Pancreas (tissue), 10 donors: ENCODE measurements around the gene KIF5C. TPM values are rescaled to one million over a fixed set of nuclear protein-coding genes. Genes with fewer than 3 reads are reported as not detected.

Experiments used
- ATAC-seq, 4 donors: fragments of 200-7000 bp; cut with Tn5 transposase; one replicate each; pipeline versions ENCODE4 v1.8.0 to v1.9.1; 2020; ENCODE audit warnings: mild to moderate bottlenecking in 4 of 4, moderate library complexity in 4 of 4
- DNase-seq, 6 donors: peaks; one replicate each; pipeline ENCODE4 v3.0.0-alpha.2; 2020
- FAIRE-seq: peaks from 2 replicates; lab custom pipeline; 2012; peaks lifted over from hg19 to GRCh38; lab: Jason Lieb, UNC
- H3K27ac ChIP-seq, 4 donors: fragments of 200-600 bp; sonication (generic); 1 replicate in 3 of 4; 2 replicates in 1 of 4; pipeline versions ENCODE4 v1.5.0 to v1.8.0; 2020
- H3K27me3 ChIP-seq, 4 donors: fragments of 200-600 bp; one replicate each; pipeline ENCODE4 v1.8.0; 2021
- H3K36me3 ChIP-seq, 3 donors: fragments of 200-600 bp; sonication (generic) in 1 of 3; one replicate each; pipeline versions ENCODE4 v1.5.0 to v1.8.0; 2020 to 2021
- H3K4me1 ChIP-seq, 3 donors: fragments of 200-600 bp; one replicate each; pipeline ENCODE4 v1.8.0; 2021
- H3K4me3 ChIP-seq, 4 donors: fragments of 200-600 bp; sonication (generic) in 2 of 4; one replicate each; pipeline versions ENCODE4 v1.5.0 to v1.8.0; 2020 to 2021
- H3K9me3 ChIP-seq, 4 donors: fragments of 200-600 bp; one replicate each; pipeline ENCODE4 v1.8.0; 2021
- WGBS, 2 donors: extraction: QIAGEN DNeasy Blood & Tissue Kit; methylation state at CpG; one replicate each; pipeline ENCODE4 v1.1.7; 2013; 5-methylcytosine and 5-hydroxymethylcytosine counted together
- intact Hi-C, 3 donors: fragments of 100-400 bp; cut with DNase I; formaldehyde crosslinking; loops; one replicate each; pipeline versions ENCODE4 v1.11.1 to v1.14.2; 2022
- polyA plus RNA-seq, 2 donors: library from polyadenylated mRNA; stranded (reverse); fragments of 200-250 nt; gene quantifications; one replicate each; pipeline ENCODE4 v1.2.3, GENCODE V29; 2013
- total RNA-seq, 6 donors: library from RNA; stranded (reverse); fragmentation: NEBNext Ultra II Directional in 4 of 6; extraction: Animal tissue kit (Norgen Biotek cat#: 25700) in 4 of 6; gene quantifications; one replicate each; pipeline versions ENCODE4 v1.2.1 to v1.2.4, GENCODE V29; 2021 to 2023
- TF ChIP-seq, protein P1 (sequence below), 4 donors: fragments of 200-600 bp; sonication (generic) in 3 of 4; IDR thresholded peaks; one replicate each; pipeline versions ENCODE4 v1.5.0 to v1.8.0; 2021; ENCODE audit warnings: antibody characterized with exemption in 4 of 4
- donor health status: healthy with polysubstance abuse.
- donor health status: DM: no; HTN: no; CAD: no; lungs with moderate emphysema.
- donor health status: DM: no; HTN: no; CAD: no.
- donor health status: control.
- donor health status: control.
- donor health status: Bipolar disorder and iron deficiency.
- donor health status: DM: yes; HTN: yes; CAD: no.
- donor health status: DM: no; HTN: no; CAD: no.
- donor health status: DM: no; HTN: no; CAD: no.
- donor health status: DM: yes; HTN: yes; CAD: no.

KIF5C gene
- total and polyA plus RNA-seq, 8 donors = 0.88 to 10.2 (median 2.8) TPM

DNA sequence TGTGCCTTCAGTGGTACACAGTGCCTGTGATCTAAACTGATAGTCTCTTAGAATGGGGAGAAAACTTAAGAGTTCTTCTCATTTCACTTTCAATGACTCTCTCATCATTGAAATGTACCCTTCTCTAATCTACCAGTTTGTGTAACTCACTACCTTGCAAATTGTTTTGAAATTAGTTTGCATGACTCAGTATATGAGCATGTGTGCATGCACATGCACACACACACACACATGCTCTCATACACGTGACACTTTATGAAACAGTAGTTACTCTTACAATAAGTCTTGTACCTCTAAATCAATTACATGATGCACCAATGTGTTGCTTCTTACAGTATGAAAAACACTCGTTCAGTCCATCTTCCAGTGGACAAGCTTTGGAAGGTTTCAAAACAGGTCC, 174.1 kb downstream of the KIF5C start:
- Histone ChIP-seq H3K9me3 (no peaks in the 10 kb centered on the region), H3K27me3 (no peaks in the 10 kb centered on the region), H3K4me3 (no peak overlapping the region), H3K4me1 (no peaks in the 10 kb centered on the region), H3K27ac (no peak overlapping the region), H3K36me3 (no peaks in the 10 kb centered on the region)
- WGBS, 2 donors = 85 to 90% methylated on average over 2 of the region's 2 CpGs
- DNase-seq (no peak), FAIRE-seq (no peak), ATAC-seq (no peak)
- intact Hi-C loops = no loop called here
- TF ChIP-seq, protein P1, sequence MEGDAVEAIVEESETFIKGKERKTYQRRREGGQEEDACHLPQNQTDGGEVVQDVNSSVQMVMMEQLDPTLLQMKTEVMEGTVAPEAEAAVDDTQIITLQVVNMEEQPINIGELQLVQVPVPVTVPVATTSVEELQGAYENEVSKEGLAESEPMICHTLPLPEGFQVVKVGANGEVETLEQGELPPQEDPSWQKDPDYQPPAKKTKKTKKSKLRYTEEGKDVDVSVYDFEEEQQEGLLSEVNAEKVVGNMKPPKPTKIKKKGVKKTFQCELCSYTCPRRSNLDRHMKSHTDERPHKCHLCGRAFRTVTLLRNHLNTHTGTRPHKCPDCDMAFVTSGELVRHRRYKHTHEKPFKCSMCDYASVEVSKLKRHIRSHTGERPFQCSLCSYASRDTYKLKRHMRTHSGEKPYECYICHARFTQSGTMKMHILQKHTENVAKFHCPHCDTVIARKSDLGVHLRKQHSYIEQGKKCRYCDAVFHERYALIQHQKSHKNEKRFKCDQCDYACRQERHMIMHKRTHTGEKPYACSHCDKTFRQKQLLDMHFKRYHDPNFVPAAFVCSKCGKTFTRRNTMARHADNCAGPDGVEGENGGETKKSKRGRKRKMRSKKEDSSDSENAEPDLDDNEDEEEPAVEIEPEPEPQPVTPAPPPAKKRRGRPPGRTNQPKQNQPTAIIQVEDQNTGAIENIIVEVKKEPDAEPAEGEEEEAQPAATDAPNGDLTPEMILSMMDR (IDR thresholded peaks at IDR 0.05) = no peak

DNA sequence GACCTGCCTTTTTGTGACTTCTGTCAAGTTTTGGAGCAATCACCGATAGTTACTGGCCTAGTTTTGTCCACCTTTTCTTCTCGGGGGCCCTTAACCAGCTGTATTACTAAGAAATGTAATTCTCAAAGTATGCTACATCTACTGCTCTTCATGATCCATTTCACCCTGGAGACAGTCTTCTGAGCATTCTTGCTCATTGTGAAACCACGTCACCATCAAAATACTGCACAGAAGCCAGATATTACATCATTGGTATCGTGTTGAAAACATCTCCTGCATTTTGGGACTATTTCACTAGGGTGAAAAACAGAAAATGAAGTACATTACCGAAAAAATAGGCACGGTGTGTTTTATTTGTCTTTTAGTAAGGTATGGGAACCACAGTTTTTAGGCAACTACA, 175.2 kb downstream of the KIF5C start:
- DNase-seq = no peak
- Histone ChIP-seq H3K4me1 (no peaks in the 10 kb centered on the region), H3K4me3 (no peak overlapping the region), H3K27ac (no peak overlapping the region), H3K9me3 (no peaks in the 10 kb centered on the region), H3K27me3 (no peaks in the 10 kb centered on the region), H3K36me3 (no peaks in the 10 kb centered on the region)
- intact Hi-C loops = no loop called here
- FAIRE-seq = no peak
- TF ChIP-seq, protein P1 (IDR thresholded peaks at IDR 0.05) = no peak
- 74 to 78% methylated on average over 6 of the region's 6 CpGs for WGBS, 2 donors
- ATAC-seq = no peak

DNA sequence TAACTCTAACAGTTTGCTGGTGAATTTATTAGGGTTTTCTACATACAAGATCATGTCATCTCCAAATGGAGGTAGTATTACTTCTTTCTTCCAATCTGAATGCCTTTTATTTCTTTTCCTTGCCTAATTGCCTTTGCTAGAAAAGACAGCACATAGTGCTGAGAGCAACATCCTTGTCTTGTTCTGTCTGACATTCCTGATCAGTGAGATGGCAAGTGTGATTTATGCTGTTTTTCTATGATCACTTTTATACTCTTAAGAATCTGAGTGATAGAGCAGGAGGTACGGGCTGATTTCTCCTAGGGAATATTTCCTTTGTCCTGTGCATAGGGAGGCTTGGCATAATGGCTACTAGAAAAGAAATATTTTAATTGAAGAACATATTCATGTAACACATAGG, 180.7 kb downstream of the KIF5C start:
- no peak for DNase-seq
- Histone ChIP-seq H3K27ac (no peak overlapping the region), H3K27me3 (no peaks in the 10 kb centered on the region), H3K4me1 (no peaks in the 10 kb centered on the region), H3K9me3 (no peaks in the 10 kb centered on the region), H3K4me3 (no peak overlapping the region), H3K36me3 (no peaks in the 10 kb centered on the region)
- no peak for FAIRE-seq
- intact Hi-C loops = no loop called here
- TF ChIP-seq, protein P1 (IDR thresholded peaks at IDR 0.05) = no peak
- 39 to 89% methylated on average over 1 of the region's 1 CpG for WGBS, 2 donors
- ATAC-seq = no peak

DNA sequence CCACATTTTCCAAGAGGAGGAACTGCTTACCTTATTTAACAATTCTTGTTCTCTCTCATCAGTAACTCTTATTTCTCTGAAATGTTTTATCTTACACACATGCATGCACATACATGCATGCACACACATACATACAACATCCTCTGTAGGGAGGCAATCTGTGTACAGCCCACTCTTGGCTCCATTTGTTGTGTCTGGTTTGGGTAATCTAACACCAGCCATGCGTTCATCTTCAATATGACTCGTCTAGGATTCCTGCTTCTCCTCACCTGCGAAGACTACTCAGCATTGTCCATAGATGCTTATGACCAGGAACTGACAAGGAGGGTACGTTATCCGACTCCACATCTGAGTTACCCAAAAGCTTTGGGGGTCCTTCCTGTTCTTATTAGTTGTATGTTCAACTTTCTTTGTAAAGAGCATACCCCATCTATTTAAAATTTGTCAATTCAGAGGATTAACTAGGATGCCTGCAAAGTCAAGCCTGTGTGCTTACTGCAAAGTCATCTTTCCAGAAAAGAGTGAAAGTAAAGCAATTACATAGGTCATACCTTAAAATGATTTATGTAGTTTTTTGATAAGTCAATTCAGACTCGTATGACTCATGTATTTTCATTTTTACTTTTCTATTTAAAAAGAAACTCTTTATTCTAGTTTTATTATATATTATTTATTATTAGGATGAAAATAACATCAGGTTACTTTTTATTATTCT, 181.7 kb downstream of the KIF5C start:
- FAIRE-seq = no peak
- DNase-seq = no peak
- Histone ChIP-seq H3K27ac (no peak overlapping the region), H3K4me1 (no peaks in the 10 kb centered on the region), H3K9me3 (no peaks in the 10 kb centered on the region), H3K4me3 (no peak overlapping the region), H3K36me3 (no peaks in the 10 kb centered on the region), H3K27me3 (no peaks in the 10 kb centered on the region)
- WGBS, 2 donors = 88 to 92% methylated on average over 6 of the region's 6 CpGs
- intact Hi-C loops = no loop called here
- no peak for ATAC-seq
- TF ChIP-seq, protein P1 (IDR thresholded peaks at IDR 0.05) = no peak

DNA sequence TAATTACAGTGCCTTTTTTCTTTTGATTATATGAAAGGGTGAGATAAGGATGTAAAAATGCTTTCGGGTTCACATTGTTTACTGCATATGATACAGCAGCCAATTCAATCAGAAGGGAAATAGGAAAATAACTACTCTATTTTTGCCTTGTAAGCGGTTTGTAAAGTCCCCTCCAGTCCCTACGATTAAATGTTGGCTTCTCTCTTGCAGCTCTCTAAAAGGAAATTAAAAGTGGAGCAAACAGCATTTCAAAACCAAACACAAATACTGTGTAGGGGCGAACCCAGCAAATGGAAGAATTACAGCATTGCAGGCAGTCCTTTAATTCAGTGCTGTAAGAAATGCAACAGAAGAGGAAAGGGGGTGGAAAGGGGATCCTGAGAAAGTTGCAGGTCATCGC, 182.4 kb downstream of the KIF5C start:
- Histone ChIP-seq H3K4me1 (no peaks in the 10 kb centered on the region), H3K36me3 (no peaks in the 10 kb centered on the region), H3K9me3 (no peaks in the 10 kb centered on the region), H3K4me3 (no peak overlapping the region), H3K27me3 (no peaks in the 10 kb centered on the region), H3K27ac (no peak overlapping the region)
- WGBS, 2 donors = 55 to 65% methylated on average over 5 of the region's 5 CpGs
- TF ChIP-seq, protein P1 (IDR thresholded peaks at IDR 0.05) = no peak
- intact Hi-C loops = no loop called here
- DNase-seq (no peak), FAIRE-seq (no peak), ATAC-seq (no peak)
